MM.1S (cell line): ENCODE measurements around the gene SLC35B1.

Experiments
- DNase-seq: peaks from one replicate; pipeline ENCODE4 v3.0.0-alpha.2; 2015
- H2AFZ ChIP-seq: fragments of 300-600 bp; sonication (generic); 2 replicates; pipeline ENCODE4 v1.6.0; 2016; ENCODE audit warnings: antibody characterized with exemption, low read length
- H3F3A ChIP-seq: fragments of 300-600 bp; sonication (generic); 2 replicates; pipeline ENCODE4 v1.6.1; 2016; ENCODE audit warnings: mild to moderate bottlenecking, antibody characterized with exemption, low read length, moderate library complexity, mixed read lengths; ENCODE audit not compliant: insufficient read depth
- H3K27ac ChIP-seq: fragments of 300-600 bp; sonication (generic); 2 replicates; pipeline ENCODE4 v1.5.1; 2016; ENCODE audit warnings: mild to moderate bottlenecking, low read length
- H3K27me3 ChIP-seq: fragments of 300-600 bp; sonication (generic); replicated peaks from 2 replicates; pipeline ENCODE4 v1.6.0; 2016; ENCODE audit warnings: low read length; ENCODE audit not compliant: insufficient read depth
- H3K36me3 ChIP-seq: fragments of 300-600 bp; sonication (generic); replicated peaks from 2 replicates; pipeline ENCODE4 v1.6.1; 2016; ENCODE audit warnings: mild to moderate bottlenecking, low read length, mixed read lengths; ENCODE audit not compliant: insufficient read depth
- H3K4me1 ChIP-seq: fragments of 300-600 bp; sonication (generic); 2 replicates; pipeline ENCODE4 v1.6.1; 2016; ENCODE audit warnings: low read length, mixed read lengths
- H3K4me2 ChIP-seq: fragments of 300-600 bp; sonication (generic); 2 replicates; pipeline ENCODE4 v1.6.0; 2016; ENCODE audit warnings: low read depth, low read length
- H3K4me3 ChIP-seq: fragments of 300-600 bp; sonication (generic); 2 replicates; pipeline ENCODE4 v1.5.1; 2016; ENCODE audit warnings: low read length, mixed read lengths
- H3K79me2 ChIP-seq: fragments of 300-600 bp; sonication (generic); 2 replicates; pipeline ENCODE4 v1.6.1; 2016; ENCODE audit warnings: mixed run types, low read length, mixed read lengths
- H3K9ac ChIP-seq: fragments of 300-600 bp; sonication (generic); 2 replicates; pipeline ENCODE4 v1.6.1; 2016; ENCODE audit warnings: low read length, mixed read lengths
- H3K9me2 ChIP-seq: fragments of 300-600 bp; sonication (generic); replicated peaks from 2 replicates; pipeline ENCODE4 v1.6.1; 2016; ENCODE audit warnings: mild to moderate bottlenecking, low read length, mixed read lengths; ENCODE audit not compliant: insufficient read depth
- H3K9me3 ChIP-seq: fragments of 300-600 bp; sonication (generic); replicated peaks from 2 replicates; pipeline ENCODE4 v1.6.1; 2016; ENCODE audit warnings: mild to moderate bottlenecking, low read length, mixed read lengths; ENCODE audit not compliant: insufficient read depth
- H4K20me1 ChIP-seq: fragments of 300-600 bp; sonication (generic); 2 replicates; pipeline ENCODE4 v1.6.1; 2016; ENCODE audit warnings: mild to moderate bottlenecking, low read length, moderate library complexity, mixed read lengths; ENCODE audit not compliant: insufficient read depth
- CTCF ChIP-seq: fragments of 300-600 bp; sonication (generic); IDR thresholded peaks from 2 replicates; pipeline ENCODE4 v1.5.1; 2016; ENCODE audit warnings: antibody characterized with exemption, low read length, mixed read lengths
- EZH2 ChIP-seq: fragments of 300-600 bp; sonication (generic); optimal IDR thresholded peaks from 2 replicates; pipeline ENCODE3; 2017; ENCODE audit warnings: low read depth, mild to moderate bottlenecking, antibody characterized with exemption, low read length, mixed read lengths
- EZH2phosphoT487 ChIP-seq: fragments of 300-600 bp; sonication (generic); IDR thresholded peaks from 2 replicates; pipeline ENCODE4 v1.6.1; 2018; ENCODE audit warnings: antibody characterized with exemption, low read length

Gene SLC35B1

GRCh38 chr17:49659661-49660382, 47.9 kb downstream of the SLC35B1 start:
- no peak overlapping the region for H3K9ac ChIP-seq
- H3K4me1 ChIP-seq = no peaks in the 10 kb centered on the region
- no peak for TF ChIP-seq EZH2
- TF ChIP-seq CTCF = no peak
- no peak for TF ChIP-seq EZH2phosphoT487
- H3K9me3 ChIP-seq = no peaks in the 10 kb centered on the region
- no peaks in the 10 kb centered on the region for H3K27me3 ChIP-seq
- no peak overlapping the region for H3K27ac ChIP-seq
- no peaks in the 10 kb centered on the region for H3F3A ChIP-seq
- H2AFZ ChIP-seq = no peak overlapping the region
- no peak for DNase-seq
- H3K4me3 ChIP-seq = no peak overlapping the region
- H3K9me2 ChIP-seq = no peaks in the 10 kb centered on the region
- H3K79me2 ChIP-seq = peaks cover 96% of the 10 kb centered on the region
- peaks cover 7% of the 10 kb centered on the region for H4K20me1 ChIP-seq
- no peaks in the 10 kb centered on the region for H3K36me3 ChIP-seq
- no peak overlapping the region for H3K4me2 ChIP-seq

DNA sequence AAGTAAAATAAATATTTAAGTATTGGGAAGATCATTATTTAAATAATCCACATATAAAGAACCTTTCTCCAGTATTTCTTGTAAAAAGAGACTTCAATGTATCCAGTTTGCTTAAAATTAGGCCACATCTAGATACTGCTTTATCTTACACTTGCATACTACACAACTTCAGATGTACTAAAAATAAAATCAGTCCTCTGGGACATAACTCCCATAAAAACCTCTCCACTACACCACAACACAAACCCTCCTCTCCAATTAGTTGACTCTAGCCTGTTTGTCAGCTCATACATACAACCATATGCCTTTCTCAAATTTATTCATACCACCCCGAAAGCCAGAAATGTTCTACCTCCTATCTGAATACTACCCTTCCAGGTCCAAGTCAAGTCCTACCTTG, 51.5 kb downstream of the SLC35B1 start:
- Histone ChIP-seq H2AFZ (no peak overlapping the region), H3K27me3 (no peaks in the 10 kb centered on the region), H3K79me2 (peaks cover 98% of the 10 kb centered on the region), H3K36me3 (no peaks in the 10 kb centered on the region), H3K4me1 (0 out of 2 replicates have a peak, but pooled peaks cover 4% of the 10 kb centered on the region), H3K4me2 (no peak overlapping the region), H4K20me1 (no peaks in the 10 kb centered on the region; the same call in 1 of the 2 replicates), H3K9ac (no peak overlapping the region), H3F3A (no peaks in the 10 kb centered on the region), H3K9me2 (no peaks in the 10 kb centered on the region), H3K27ac (no peak overlapping the region), H3K4me3 (no peak overlapping the region), H3K9me3 (no peaks in the 10 kb centered on the region)
- no peak for DNase-seq
- no peak for TF ChIP-seq EZH2
- TF ChIP-seq EZH2phosphoT487 = no peak
- TF ChIP-seq CTCF = no peak
